ENCODE results near the gene PAX4.

- TF ChIP-seq CTCF (IDR thresholded peaks at IDR 0.05): no peak
- no peak for TF ChIP-seq EP300 (IDR thresholded peaks at IDR 0.05)
- TF ChIP-seq POLR2A (IDR thresholded peaks at IDR 0.05): no peak
Measured at GRCh38 chr7:127665922-127666321, 48.0 kb upstream of the PAX4 start.

Measured in tibial nerve (tissue), 4 donors.